Measurements from ENCODE around the gene SENP8.

Gene SENP8

GRCh38 chr15:72182244-72182643, 64.0 kb downstream of the SENP8 start:
- no peak for DNase-seq (ENCODE audit: low read depth)
- H3K4me3 ChIP-seq (ENCODE audit: low read length): no peak overlapping the region
- TF ChIP-seq CTCF (conservative IDR thresholded peaks at IDR 0.05; ENCODE audit: low read depth, low read length): no peak

GRCh38 chr15:72182673-72183072, 64.5 kb downstream of the SENP8 start:
- no peak for TF ChIP-seq CTCF (conservative IDR thresholded peaks at IDR 0.05; ENCODE audit: low read depth, low read length)
- no peak overlapping the region for H3K4me3 ChIP-seq (ENCODE audit: low read length)
- no peak for DNase-seq (ENCODE audit: low read depth)

GRCh38 chr15:72183781-72184164, 65.6 kb downstream of the SENP8 start:
- peak overlapping the region; percentile 35 for H3K4me3 ChIP-seq (ENCODE audit: low read length)
- no peak for TF ChIP-seq CTCF (conservative IDR thresholded peaks at IDR 0.05; ENCODE audit: low read depth, low read length)
- DNase-seq (ENCODE audit: low read depth): no peak

- H3K4me3 ChIP-seq (ENCODE audit: low read length): peak overlapping the region; percentile 35
- TF ChIP-seq CTCF (conservative IDR thresholded peaks at IDR 0.05; ENCODE audit: low read depth, low read length): no peak
- peak; percentile 52 for DNase-seq (ENCODE audit: low read depth)
These were observed 66.1 kb downstream of the SENP8 start for GRCh38 chr15:72184165-72184811.

- no peak for DNase-seq (ENCODE audit: low read depth)
- no peak overlapping the region for H3K4me3 ChIP-seq (ENCODE audit: low read length)
These were observed 71.2 kb downstream of the SENP8 start for GRCh38 chr15:72189250-72189902.

GRCh38 chr15:72192416-72192815, 74.2 kb downstream of the SENP8 start:
- no peak for TF ChIP-seq CTCF (conservative IDR thresholded peaks at IDR 0.05; ENCODE audit: low read depth, low read length)
- DNase-seq (ENCODE audit: low read depth): no peak
- no peak overlapping the region for H3K4me3 ChIP-seq (ENCODE audit: low read length)

More at GRCh38 chr15:72189250-72189902, 71.2 kb downstream of the SENP8 start:
- no peak for TF ChIP-seq CTCF (conservative IDR thresholded peaks at IDR 0.05; ENCODE audit: low read depth, low read length)

All from retinal pigment epithelial cell (primary cell).